DLD1 (cell line): Measurements from ENCODE around the gene SPATS2.

Experiments used
- in situ Hi-C: cut with HindIII; loops from 2 replicates; pipeline ENCODE4 v1.10.0; 2017; ENCODE audit warnings: low sequenced_read_pairs

Gene SPATS2

DNA sequence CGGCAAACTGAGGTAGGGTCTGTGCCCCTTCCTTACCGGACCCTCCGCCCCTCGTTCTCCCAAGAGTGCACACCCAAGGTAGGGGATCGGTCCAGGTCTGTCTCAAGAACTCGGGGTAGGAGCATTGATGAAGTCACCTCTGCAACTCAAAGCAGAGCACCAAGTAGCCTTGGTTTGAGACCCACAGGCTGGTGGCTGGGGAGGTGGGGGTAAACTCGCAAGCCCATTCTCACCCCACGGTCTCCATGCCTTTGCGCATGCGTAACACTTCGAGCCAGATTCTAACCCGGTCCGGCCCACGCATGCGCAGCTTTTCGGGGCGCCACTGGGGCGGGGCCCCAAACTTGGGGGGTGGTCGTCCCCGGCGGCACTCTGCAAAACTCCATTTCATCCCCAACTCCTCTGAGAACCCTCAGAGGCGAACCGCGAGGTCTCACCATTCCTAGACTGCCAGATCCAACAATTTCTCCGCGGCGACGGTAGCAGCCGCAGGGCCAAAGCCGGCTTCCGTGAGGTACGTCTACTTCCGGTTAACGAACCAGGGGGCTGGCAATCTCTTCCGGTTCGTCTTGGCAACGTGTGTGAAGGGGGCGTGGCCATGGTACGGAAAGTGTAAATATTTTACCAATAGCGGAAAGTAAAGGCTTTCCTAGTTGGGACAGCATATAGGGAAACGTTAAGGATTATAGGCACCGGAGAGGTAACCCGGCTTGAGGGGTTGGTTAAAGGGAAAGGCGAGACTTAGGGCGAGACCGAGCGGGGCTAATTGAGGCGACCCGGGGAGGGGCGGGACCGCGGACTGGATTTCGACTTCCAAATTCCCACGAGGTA is 200.6 kb downstream of the SPATS2 start, which contains the start of gene MCRS1:
MCRS1 (minus strand) TSS at position 532 of the 831 bp plus-strand sequence. CDS start 1,411 bp downstream, outside the sequence.
- in situ Hi-C loops = no loop called here

GRCh38 chr12:49568442-49569162 is 201.3 kb downstream of the SPATS2 start:
- in situ Hi-C loops = no loop called here
